A549 (cell line): ENCODE data around the gene MAPK12.

Experiments
- CEBPB ChIP-seq, 2 experiments: fragments of >200 bp in 1 of 2; sonication (Bioruptor Twin) in 1 of 2; formaldehyde crosslinking in 1 of 2; IDR thresholded peaks; 2 replicates each; pipeline ENCODE4 v1.6.1; 2012 to 2016
- CHD2 ChIP-seq: fragments of 150-350 bp; IDR thresholded peaks from 2 replicates; pipeline ENCODE4 v1.6.1; 2014; ENCODE audit warnings: low read length; ENCODE audit not compliant: partially characterized antibody
- CTCF ChIP-seq: fragments of >200 bp; sonication (Bioruptor Twin); formaldehyde crosslinking; IDR thresholded peaks from 3 replicates; pipeline ENCODE4 v1.5.1; 2016
- E2F6 ChIP-seq: IDR thresholded peaks from 2 replicates; pipeline ENCODE4 v1.6.1; 2012; ENCODE audit warnings: low read depth, borderline replicate concordance
- EP300 ChIP-seq, 2 experiments: fragments of >200 bp; sonication (Bioruptor Twin); formaldehyde crosslinking; IDR thresholded peaks; 2 replicates in 1 of 2; 3 replicates in 1 of 2; pipeline ENCODE4 v1.6.1; 2016 to 2017
- HOXA7 ChIP-seq: fragments of 250-450 bp; sonication (Bioruptor Pico); IDR thresholded peaks from 2 replicates; pipeline ENCODE4 v1.5.0; 2020; ENCODE audit warnings: mild to moderate bottlenecking, moderate library complexity
- JUN ChIP-seq, 2 experiments: fragments of >200 bp; sonication (Bioruptor Twin); formaldehyde crosslinking; IDR thresholded peaks; 2 replicates in 1 of 2; 3 replicates in 1 of 2; pipeline ENCODE4 v1.6.1; 2016 to 2017
- MAX ChIP-seq: IDR thresholded peaks from 2 replicates; pipeline ENCODE4 v1.6.1; 2012
- PBX3 ChIP-seq: IDR thresholded peaks from 2 replicates; pipeline ENCODE4 v1.6.1; 2012
- POLR2A ChIP-seq: IDR thresholded peaks from 2 replicates; pipeline ENCODE4 v1.6.1; 2012; ENCODE audit warnings: mild to moderate bottlenecking, low read length
- RAD21 ChIP-seq, 2 experiments: fragments of >200 bp in 1 of 2; sonication (Bioruptor Twin) in 1 of 2; formaldehyde crosslinking in 1 of 2; IDR thresholded peaks in 1 of 2; conservative IDR thresholded peaks in 1 of 2; 2 replicates in 1 of 2; 3 replicates in 1 of 2; pipeline ENCODE4 v1.6.1; 2012 to 2018; ENCODE audit warnings: inconsistent platforms in 1 of 2
- REST ChIP-seq: fragments of 200-600 bp; sonication (generic); IDR thresholded peaks from 2 replicates; pipeline ENCODE4 v1.6.1; 2016; ENCODE audit warnings: antibody characterized with exemption, mild to moderate bottlenecking, moderate library complexity
- USF2 ChIP-seq: fragments of 450-650 bp; IDR thresholded peaks from 2 replicates; pipeline ENCODE4 v1.6.1; 2014; ENCODE audit warnings: antibody characterized with exemption

GRCh38 chr22:50226063-50226874 lies 35.2 kb downstream of the MAPK12 start:
- no peak for TF ChIP-seq EP300 (IDR thresholded peaks at IDR 0.05)
- no peak for TF ChIP-seq CTCF
- no peak for TF ChIP-seq USF2
- TF ChIP-seq CEBPB (IDR thresholded peaks at IDR 0.05): no peak
- TF ChIP-seq CHD2: no peak
- no peak for TF ChIP-seq E2F6
- no peak for TF ChIP-seq POLR2A
- no peak for TF ChIP-seq HOXA7
- no peak for TF ChIP-seq MAX
- TF ChIP-seq REST: no peak
- no peak for TF ChIP-seq PBX3
- TF ChIP-seq RAD21 (conservative IDR thresholded peaks at IDR 0.05 in 1 of 2, IDR thresholded peaks at IDR 0.05 in 1 of 2): no peak
- no peak for TF ChIP-seq JUN (IDR thresholded peaks at IDR 0.05)
